Right lobe of liver (tissue), 6 donors: Measurements from ENCODE around the gene PNPLA7. TPM values are rescaled to one million over a fixed set of nuclear protein-coding genes. Genes with fewer than 3 reads are reported as not detected.

Experiments used
- ATAC-seq, 4 donors: fragments of 200-7000 bp; cut with Tn5 transposase; one replicate each; pipeline ENCODE4 v1.9.1; 2020; ENCODE audit warnings: mild to moderate bottlenecking in 4 of 4, moderate library complexity in 4 of 4
- DNase-seq, 3 donors: peaks; one replicate each; pipeline ENCODE4 v3.0.0-alpha.2; 2020
- H3K27ac ChIP-seq, 3 donors: fragments of 200-600 bp; one replicate each; pipeline ENCODE4 v1.8.0; 2022
- H3K27me3 ChIP-seq, 2 donors: fragments of 200-600 bp; one replicate each; pipeline ENCODE4 v1.8.0; 2022
- H3K36me3 ChIP-seq, 4 donors: fragments of 200-600 bp; sonication (generic) in 1 of 4; one replicate each; pipeline versions ENCODE4 v1.5.1 to v1.8.0; 2017 to 2022; ENCODE audit warnings: control low read depth in 1 of 4
- H3K4me1 ChIP-seq, 4 donors: fragments of 200-600 bp; sonication (generic) in 1 of 4; one replicate each; pipeline versions ENCODE4 v1.5.1 to v1.8.0; 2017 to 2022; ENCODE audit warnings: control low read depth in 1 of 4
- H3K4me3 ChIP-seq, 3 donors: fragments of 200-600 bp; one replicate each; pipeline ENCODE4 v1.8.0; 2022
- H3K9me3 ChIP-seq, 4 donors: fragments of 200-600 bp; sonication (generic) in 1 of 4; one replicate each; pipeline versions ENCODE4 v1.5.1 to v1.8.0; 2017 to 2022; ENCODE audit warnings: control low read depth in 1 of 4
- POLR2A ChIP-seq: fragments of 450-650 bp; IDR thresholded peaks from one replicate; pipeline ENCODE4 v1.6.1; 2017; ENCODE audit warnings: antibody characterized with exemption, mild to moderate bottlenecking
- WGBS: methylation state at CpG from one replicate; pipeline ENCODE4 v1.1.6; 2018; ENCODE audit warnings: low coverage, low lambda C conversion rate; ENCODE audit not compliant: insufficient coverage; ENCODE audit errors: missing lambda C conversion rate; 5-methylcytosine and 5-hydroxymethylcytosine counted together
- intact Hi-C, 2 donors: fragments of 100-400 bp; cut with DNase I; formaldehyde crosslinking; loops; one replicate each; pipeline versions ENCODE4 v1.11.2 to v1.14.1; 2022
- total RNA-seq, 6 experiments: library from RNA; depleted of rRNA in 2 of 6; stranded (reverse); fragments of >200 nt in 2 of 6; fragmentation: NEBNext Ultra II Directional in 3 of 6; extraction: Animal tissue kit (Norgen Biotek cat#: 25700) in 3 of 6; gene quantifications; one replicate each; pipeline versions ENCODE4 v1.1.0 to v1.2.4, GENCODE V29; 2016 to 2023
- TF ChIP-seq, protein P1 (sequence below), 4 donors: fragments of 200-600 bp in 3 of 4; fragments of 450-650 bp in 1 of 4; IDR thresholded peaks; one replicate each; pipeline versions ENCODE4 v1.5.1 to v1.8.0; 2016 to 2022; ENCODE audit warnings: antibody characterized with exemption in 4 of 4, mild to moderate bottlenecking in 2 of 4
- donor health status: DM: no; HTN: yes; CAD: no.
- donor health status: DM: no; HTN: no; CAD: no.
- donor health status: DM: no; HTN: no; CAD: no.
- donor health status: DM: no; HTN: yes; CAD: no.
- donor health status: DM: no; HTN: yes; CAD: no.

Gene PNPLA7
- total RNA-seq, 6 experiments from 2014 or later = 3.9 to 15.6 (median 7.4) TPM

DNA sequence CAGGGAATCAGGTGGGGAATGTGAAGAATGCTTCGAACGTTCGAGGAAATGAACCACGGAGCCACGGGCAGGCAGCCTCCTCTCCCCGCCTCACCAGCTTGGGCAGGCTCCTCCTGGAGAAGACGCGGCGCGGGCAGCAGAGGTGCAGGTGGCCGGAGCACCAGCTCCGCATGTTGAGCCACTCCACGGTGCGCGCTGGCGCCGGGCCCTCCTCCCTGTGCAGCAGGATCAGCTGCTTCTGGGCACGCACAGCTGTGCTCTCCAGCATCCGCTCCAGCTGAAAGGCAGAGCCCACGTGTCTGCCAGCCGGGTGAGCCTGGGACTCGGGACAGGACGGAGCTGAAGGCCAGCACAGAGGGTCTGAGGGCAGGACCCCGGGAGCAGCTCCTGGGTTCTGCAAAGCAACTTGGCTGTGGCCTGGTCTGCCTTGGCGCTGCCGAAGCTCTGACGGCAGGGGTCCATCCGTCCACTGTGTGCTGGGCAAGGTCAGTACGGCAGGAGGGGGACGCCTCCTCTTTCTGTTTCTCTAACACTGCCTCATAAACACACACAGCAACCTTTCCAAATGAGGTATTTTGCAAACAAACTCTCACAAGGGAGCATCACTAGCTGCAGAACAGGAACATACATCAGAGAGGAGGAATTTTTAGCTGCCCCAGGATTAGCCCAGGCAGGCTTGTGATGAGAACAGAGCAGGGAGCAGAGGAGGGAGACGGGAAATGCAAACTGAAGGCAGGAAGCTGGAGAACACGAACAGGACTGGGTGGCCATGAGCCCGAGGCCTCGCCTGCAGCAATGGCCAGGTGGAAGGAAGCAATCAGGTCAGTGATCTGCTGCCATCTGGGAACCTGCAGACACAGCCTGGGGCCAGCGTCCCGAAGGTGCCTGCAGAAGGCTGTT is 71.0 kb downstream of the PNPLA7 start:
- TF ChIP-seq POLR2A = no peak
- TF ChIP-seq, protein P1, sequence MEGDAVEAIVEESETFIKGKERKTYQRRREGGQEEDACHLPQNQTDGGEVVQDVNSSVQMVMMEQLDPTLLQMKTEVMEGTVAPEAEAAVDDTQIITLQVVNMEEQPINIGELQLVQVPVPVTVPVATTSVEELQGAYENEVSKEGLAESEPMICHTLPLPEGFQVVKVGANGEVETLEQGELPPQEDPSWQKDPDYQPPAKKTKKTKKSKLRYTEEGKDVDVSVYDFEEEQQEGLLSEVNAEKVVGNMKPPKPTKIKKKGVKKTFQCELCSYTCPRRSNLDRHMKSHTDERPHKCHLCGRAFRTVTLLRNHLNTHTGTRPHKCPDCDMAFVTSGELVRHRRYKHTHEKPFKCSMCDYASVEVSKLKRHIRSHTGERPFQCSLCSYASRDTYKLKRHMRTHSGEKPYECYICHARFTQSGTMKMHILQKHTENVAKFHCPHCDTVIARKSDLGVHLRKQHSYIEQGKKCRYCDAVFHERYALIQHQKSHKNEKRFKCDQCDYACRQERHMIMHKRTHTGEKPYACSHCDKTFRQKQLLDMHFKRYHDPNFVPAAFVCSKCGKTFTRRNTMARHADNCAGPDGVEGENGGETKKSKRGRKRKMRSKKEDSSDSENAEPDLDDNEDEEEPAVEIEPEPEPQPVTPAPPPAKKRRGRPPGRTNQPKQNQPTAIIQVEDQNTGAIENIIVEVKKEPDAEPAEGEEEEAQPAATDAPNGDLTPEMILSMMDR (IDR thresholded peaks at IDR 0.05) = no peak
- Histone ChIP-seq H3K27me3 (no peaks in the 10 kb centered on the region), H3K36me3 (no peaks in the 10 kb centered on the region), H3K27ac (no peak overlapping the region), H3K4me1 (peaks cover 0 to 12% (median 6%) of the 10 kb centered on the region in 4 donors), H3K4me3 (no peak overlapping the region), H3K9me3 (peaks cover 0 to 12% (median 0%) of the 10 kb centered on the region in 4 donors)
- DNase-seq (peak in 2 of 3 donors; percentile 43 to 50), ATAC-seq (no peak)
- intact Hi-C loops = no loop called here
- 84% methylated on average over 14 of the region's 36 CpGs for WGBS

- peaks cover 0 to 12% (median 0%) of the 10 kb centered on the region in 4 donors for H3K9me3 ChIP-seq
- ATAC-seq (no peak), DNase-seq (no peak)
- TF ChIP-seq, protein P1 (IDR thresholded peaks at IDR 0.05) = no peak
- TF ChIP-seq POLR2A = no peak
- no peak overlapping the region for H3K4me3 ChIP-seq
- H3K4me1 ChIP-seq = peaks cover 0 to 12% (median 6%) of the 10 kb centered on the region in 4 donors
- whole genome bisulfite sequencing = 64% methylated on average over 2 of the region's 11 CpGs
- H3K27me3 ChIP-seq = no peaks in the 10 kb centered on the region
- no peak overlapping the region for H3K27ac ChIP-seq
- intact Hi-C loops = no loop called here
- H3K36me3 ChIP-seq = no peaks in the 10 kb centered on the region
Observed at GRCh38 chr9:137478613-137478961, 71.6 kb downstream of the PNPLA7 start.

GRCh38 chr9:137477778-137478612 is 72.2 kb downstream of the PNPLA7 start:
- no peak for TF ChIP-seq POLR2A
- TF ChIP-seq, protein P1 (IDR thresholded peaks at IDR 0.05) = no peak
- H3K27me3 ChIP-seq = no peaks in the 10 kb centered on the region
- H3K4me3 ChIP-seq = no peak overlapping the region
- peak in 1 of 4 donors; percentile 2 for ATAC-seq
- peaks cover 0 to 12% (median 0%) of the 10 kb centered on the region in 4 donors for H3K9me3 ChIP-seq
- intact Hi-C loops = no loop called here
- H3K4me1 ChIP-seq = peaks cover 0 to 12% (median 6%) of the 10 kb centered on the region in 4 donors
- H3K27ac ChIP-seq = no peak overlapping the region
- peak in 2 of 3 donors; percentile 42 to 55 for DNase-seq
- no peaks in the 10 kb centered on the region for H3K36me3 ChIP-seq
- WGBS = no CpG with 5 or more reads among the region's 29 CpGs

GRCh38 chr9:137476856-137477255 is 73.3 kb downstream of the PNPLA7 start:
- H3K36me3 ChIP-seq = no peaks in the 10 kb centered on the region
- ATAC-seq (no peak), DNase-seq (no peak)
- H3K27me3 ChIP-seq = no peaks in the 10 kb centered on the region
- 100% methylated on average over 1 of the region's 11 CpGs for WGBS
- TF ChIP-seq, protein P1 (IDR thresholded peaks at IDR 0.05) = no peak
- H3K4me3 ChIP-seq = no peak overlapping the region
- H3K9me3 ChIP-seq = peaks cover 0 to 12% (median 0%) of the 10 kb centered on the region in 4 donors
- intact Hi-C loops = no loop called here
- H3K27ac ChIP-seq = no peak overlapping the region
- H3K4me1 ChIP-seq = peaks cover 0 to 5% (median 1%) of the 10 kb centered on the region in 4 donors
